Eye (tissue), 1 donor: Measurements from ENCODE around the gene UGT1A5.
A peak's percentile ranks its signal among the peaks of the same experiment; 100 is the strongest.

Source experiments
- DNase-seq: peaks from one replicate; pipeline ENCODE4 v3.0.0-alpha.2; 2015

Gene UGT1A5

GRCh38 chr2:233791151-233791882 is 78.6 kb downstream of the UGT1A5 start:
- DNase-seq: no peak

GRCh38 chr2:233791883-233792329 is 79.2 kb downstream of the UGT1A5 start:
- no peak for DNase-seq

GRCh38 chr2:233792720-233793119 is 80.0 kb downstream of the UGT1A5 start:
- no peak for DNase-seq

GRCh38 chr2:233793465-233794127 is 80.9 kb downstream of the UGT1A5 start:
- no peak for DNase-seq

GRCh38 chr2:233794128-233794658 is 81.5 kb downstream of the UGT1A5 start:
- no peak for DNase-seq

- DNase-seq: no peak
Measured at GRCh38 chr2:233795735-233796171, 83.0 kb downstream of the UGT1A5 start.

- no peak for DNase-seq
Measured at GRCh38 chr2:233796254-233796653, 83.5 kb downstream of the UGT1A5 start.

- DNase-seq: no peak
Measured at GRCh38 chr2:233798335-233799086, 85.8 kb downstream of the UGT1A5 start.

GRCh38 chr2:233799087-233799665 is 86.5 kb downstream of the UGT1A5 start:
- peak; percentile 7 for DNase-seq

GRCh38 chr2:233799716-233800115 is 87.0 kb downstream of the UGT1A5 start:
- DNase-seq: no peak

- no peak for DNase-seq
Measured at GRCh38 chr2:233800208-233800607, 87.5 kb downstream of the UGT1A5 start.

GRCh38 chr2:233801357-233802131 is 88.8 kb downstream of the UGT1A5 start:
- no peak for DNase-seq

- no peak for DNase-seq
Measured at GRCh38 chr2:233802132-233802815, 89.6 kb downstream of the UGT1A5 start.

- DNase-seq: no peak
Measured at GRCh38 chr2:233803292-233803911, 90.7 kb downstream of the UGT1A5 start.

- no peak for DNase-seq
Measured at GRCh38 chr2:233803994-233804393, 91.3 kb downstream of the UGT1A5 start.

GRCh38 chr2:233807215-233807865 is 94.6 kb downstream of the UGT1A5 start:
- no peak for DNase-seq

GRCh38 chr2:233807966-233808935 is 95.5 kb downstream of the UGT1A5 start:
- DNase-seq: no peak

GRCh38 chr2:233810385-233810784 is 97.7 kb downstream of the UGT1A5 start:
- no peak for DNase-seq

GRCh38 chr2:233811087-233811486 is 98.4 kb downstream of the UGT1A5 start:
- DNase-seq: no peak
